Bronchial epithelial cell (primary cell): Measurements from ENCODE around the gene GRIN3A. TPM values are rescaled to one million over a fixed set of nuclear protein-coding genes. Genes with fewer than 3 reads are reported as not detected.

ENCODE experiments used
- DNase-seq: peaks from one replicate; pipeline ENCODE4 v3.0.0-alpha.2; 2010; ENCODE audit warnings: low read depth
- FAIRE-seq: peaks from 2 replicates; lab custom pipeline; 2011; peaks lifted over from hg19 to GRCh38; lab: Jason Lieb, UNC
- H3K27me3 ChIP-seq: 2 replicates; pipeline ENCODE4 v1.5.1; 2011; ENCODE audit warnings: low read length; ENCODE audit not compliant: control insufficient read depth, insufficient read depth
- H3K36me3 ChIP-seq: 2 replicates; pipeline ENCODE4 v1.5.1; 2011; ENCODE audit warnings: low read length; ENCODE audit not compliant: control insufficient read depth, insufficient read depth
- H3K4me3 ChIP-seq: 2 replicates; pipeline ENCODE4 v1.5.1; 2011; ENCODE audit warnings: mild to moderate bottlenecking, low read depth, low read length, control low read depth
- total RNA-seq: library from RNA; depleted of rRNA; stranded (reverse); fragments of >200 nt; gene quantifications from 2 replicates; pipeline ENCODE4 v1.2.1, GENCODE V29; 2014
- TF ChIP-seq, protein P1 (sequence below): IDR thresholded peaks from 2 replicates; pipeline ENCODE4 v1.5.1; 2011; ENCODE audit warnings: mild to moderate bottlenecking, moderate library complexity, low read length, control low read depth, inconsistent platforms; ENCODE audit not compliant: insufficient read depth, severe bottlenecking

GRIN3A gene
- total RNA-seq, 1 donor from 2014 or later: not detected

DNA sequence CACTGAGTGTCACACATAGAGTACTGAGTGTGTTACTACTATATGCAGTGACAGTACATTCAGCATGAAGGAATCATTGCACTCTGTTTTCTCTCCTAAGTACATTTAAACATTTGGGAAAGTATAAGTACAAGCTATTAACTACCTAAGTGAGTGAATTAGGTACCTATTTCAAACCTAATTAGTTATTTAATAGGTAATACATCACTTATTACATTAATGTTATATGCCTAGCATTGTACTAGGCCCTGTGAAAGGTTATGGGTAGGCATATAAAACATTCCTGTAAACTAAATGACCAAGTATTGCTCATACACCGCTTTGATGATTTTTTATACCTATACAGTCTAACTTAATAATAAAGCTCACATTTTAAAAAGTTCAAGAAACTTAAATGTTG is 118.0 kb downstream of the GRIN3A start:
- FAIRE-seq (no peak), DNase-seq (no peak)
- no peak overlapping the region for H3K4me3 ChIP-seq
- TF ChIP-seq, protein P1, sequence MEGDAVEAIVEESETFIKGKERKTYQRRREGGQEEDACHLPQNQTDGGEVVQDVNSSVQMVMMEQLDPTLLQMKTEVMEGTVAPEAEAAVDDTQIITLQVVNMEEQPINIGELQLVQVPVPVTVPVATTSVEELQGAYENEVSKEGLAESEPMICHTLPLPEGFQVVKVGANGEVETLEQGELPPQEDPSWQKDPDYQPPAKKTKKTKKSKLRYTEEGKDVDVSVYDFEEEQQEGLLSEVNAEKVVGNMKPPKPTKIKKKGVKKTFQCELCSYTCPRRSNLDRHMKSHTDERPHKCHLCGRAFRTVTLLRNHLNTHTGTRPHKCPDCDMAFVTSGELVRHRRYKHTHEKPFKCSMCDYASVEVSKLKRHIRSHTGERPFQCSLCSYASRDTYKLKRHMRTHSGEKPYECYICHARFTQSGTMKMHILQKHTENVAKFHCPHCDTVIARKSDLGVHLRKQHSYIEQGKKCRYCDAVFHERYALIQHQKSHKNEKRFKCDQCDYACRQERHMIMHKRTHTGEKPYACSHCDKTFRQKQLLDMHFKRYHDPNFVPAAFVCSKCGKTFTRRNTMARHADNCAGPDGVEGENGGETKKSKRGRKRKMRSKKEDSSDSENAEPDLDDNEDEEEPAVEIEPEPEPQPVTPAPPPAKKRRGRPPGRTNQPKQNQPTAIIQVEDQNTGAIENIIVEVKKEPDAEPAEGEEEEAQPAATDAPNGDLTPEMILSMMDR: no peak
- H3K27me3 ChIP-seq: no peaks in the 10 kb centered on the region
- H3K36me3 ChIP-seq: no peaks in the 10 kb centered on the region

DNA sequence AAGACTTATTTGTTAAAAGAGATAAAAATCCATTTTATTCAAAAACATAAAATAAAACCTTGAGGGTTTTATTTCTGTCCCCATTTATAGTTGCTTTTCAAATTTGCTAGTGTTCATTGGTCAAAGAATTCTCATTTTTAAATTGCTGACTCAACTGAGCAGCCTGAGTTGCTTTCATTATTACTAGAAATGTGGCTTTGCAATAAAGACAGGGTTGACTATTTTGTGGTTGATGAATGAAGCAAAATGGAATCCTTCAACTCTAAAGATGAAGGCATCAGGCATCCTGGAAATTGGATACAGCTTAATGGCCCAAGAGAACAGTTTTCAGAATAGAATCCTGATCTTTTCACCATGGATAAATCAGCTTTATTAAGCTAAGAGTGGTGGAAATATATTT is 119.7 kb downstream of the GRIN3A start:
- Histone ChIP-seq H3K4me3 (no peak overlapping the region), H3K36me3 (no peaks in the 10 kb centered on the region), H3K27me3 (no peaks in the 10 kb centered on the region)
- no peak for FAIRE-seq
- DNase-seq: no peak
- TF ChIP-seq, protein P1: no peak

DNA sequence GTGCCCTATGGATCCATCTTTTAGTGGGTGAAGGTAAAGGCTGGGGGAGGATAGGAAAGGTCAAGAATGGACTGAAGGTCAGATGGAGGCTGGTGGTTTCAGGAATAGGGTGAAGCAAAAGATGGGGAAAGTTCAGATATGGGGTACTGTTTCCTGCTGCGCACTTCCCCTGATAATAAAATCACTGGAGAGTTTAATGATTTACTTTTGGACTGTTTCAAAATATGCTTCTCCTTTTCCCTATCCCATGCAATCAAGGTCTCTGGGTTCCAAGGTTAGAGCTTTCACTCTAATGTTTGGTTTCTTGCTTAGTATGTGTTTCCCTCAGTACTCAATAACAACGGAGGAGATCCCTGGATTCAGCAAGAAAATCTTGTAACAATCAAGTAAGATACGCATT is 132.9 kb downstream of the GRIN3A start:
- no peak overlapping the region for H3K4me3 ChIP-seq
- TF ChIP-seq, protein P1: no peak
- DNase-seq: no peak
- H3K27me3 ChIP-seq: no peaks in the 10 kb centered on the region
- no peaks in the 10 kb centered on the region for H3K36me3 ChIP-seq
- no peak for FAIRE-seq

DNA sequence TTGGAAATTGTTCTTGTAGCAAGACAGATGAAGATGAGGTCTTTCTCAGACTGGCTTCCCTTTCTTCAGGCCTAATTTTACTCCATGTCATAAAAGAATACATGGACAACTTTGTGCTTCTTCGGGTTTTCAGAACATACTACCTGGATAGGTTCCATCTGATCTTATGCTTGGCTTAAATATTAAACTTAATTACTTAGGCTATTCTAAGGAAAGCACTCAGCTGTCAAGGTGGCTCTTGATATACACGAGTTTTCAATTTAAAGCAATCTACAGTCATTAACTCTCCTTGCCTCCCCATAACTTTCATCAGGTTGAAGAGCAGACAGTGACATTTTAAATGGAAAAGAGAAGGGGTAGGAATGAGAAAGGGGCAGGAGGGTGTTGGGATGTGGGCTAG is 134.2 kb downstream of the GRIN3A start:
- Histone ChIP-seq H3K27me3 (no peaks in the 10 kb centered on the region), H3K36me3 (no peaks in the 10 kb centered on the region), H3K4me3 (no peak overlapping the region)
- no peak for DNase-seq
- TF ChIP-seq, protein P1: no peak
- FAIRE-seq: no peak

DNA sequence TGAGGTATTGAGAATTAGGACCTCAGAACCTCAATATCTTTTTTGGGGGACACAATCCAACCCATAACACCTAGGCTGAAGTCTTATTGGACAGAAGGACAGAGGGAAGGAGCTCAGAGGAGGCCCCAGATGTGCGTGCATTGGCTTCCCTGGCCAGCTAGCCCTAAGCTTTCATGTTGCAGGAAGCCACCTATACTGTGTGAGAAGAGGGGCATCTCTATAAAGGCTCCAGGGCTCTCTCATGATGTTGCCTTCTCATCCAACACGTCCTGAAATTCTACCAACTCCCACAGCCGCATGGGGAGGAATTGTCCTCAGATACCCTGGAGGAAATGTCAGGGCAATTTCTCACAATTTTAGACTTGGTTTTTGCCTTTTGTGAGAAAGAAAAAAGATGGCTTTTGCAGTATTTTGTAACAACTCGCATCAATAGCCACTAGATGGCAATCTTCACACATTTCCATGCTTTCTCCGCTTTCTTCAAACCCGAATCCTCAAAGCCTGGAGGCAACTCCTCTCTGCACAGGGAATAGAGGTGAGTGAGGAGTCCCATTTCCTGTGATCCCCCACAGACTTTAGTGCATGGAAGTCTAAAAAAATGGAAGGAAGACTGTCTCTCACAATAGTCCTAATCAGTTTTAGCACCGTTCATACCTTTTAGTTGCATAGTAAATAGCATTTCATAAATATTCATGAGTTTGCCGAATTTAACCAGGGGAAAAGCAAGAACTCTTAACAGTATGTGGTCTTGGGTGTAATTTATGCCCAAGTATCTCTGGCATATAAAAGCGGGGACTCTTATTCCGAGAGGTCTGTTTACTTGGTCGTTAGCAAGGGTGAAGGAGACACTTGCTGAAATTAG is 136.3 kb downstream of the GRIN3A start:
- FAIRE-seq (no peak), DNase-seq (peak; percentile 59)

More for the DNA sequence above, 136.3 kb downstream of the GRIN3A start:
- TF ChIP-seq, protein P1: peak; percentile 68
- Histone ChIP-seq H3K27me3 (no peaks in the 10 kb centered on the region), H3K36me3 (no peaks in the 10 kb centered on the region), H3K4me3 (no peak overlapping the region)
